NCI-H1417 (cell line): ENCODE measurements around the gene CRNN.

ENCODE experiments used
- DNase-seq, 3 experiments: peaks; one replicate each; lab custom pipeline; 2025; lab: John Stamatoyannopoulos, UW

The CRNN gene

GRCh38 chr1:152413909-152414308, at the start of gene CRNN:
TSS of gene CRNN (minus strand) at chr1:152414263. CDS start at chr1:152412233, 2,030 bp downstream.
- DNase-seq = no peak

- DNase-seq = no peak
Observed at GRCh38 chr1:152462636-152463035, 48.6 kb upstream of the CRNN start.

GRCh38 chr1:152461544-152461943, 47.5 kb upstream of the CRNN start:
- DNase-seq = peak; percentile 37 to 71 (median 54)

GRCh38 chr1:152460529-152460899, 46.5 kb upstream of the CRNN start:
- DNase-seq = no peak

- peak; percentile 39 to 67 (median 64) for DNase-seq
Observed at GRCh38 chr1:152459596-152460528, 45.8 kb upstream of the CRNN start.

GRCh38 chr1:152458384-152459185, 44.5 kb upstream of the CRNN start:
- DNase-seq = peak; percentile 70 to 86 (median 81)

- no peak for DNase-seq
Observed at GRCh38 chr1:152457561-152457960, 43.5 kb upstream of the CRNN start.

- no peak for DNase-seq
Observed at GRCh38 chr1:152457071-152457470, 43.0 kb upstream of the CRNN start.

- DNase-seq = no peak
Observed at GRCh38 chr1:152451254-152451653, 37.2 kb upstream of the CRNN start.

GRCh38 chr1:152449661-152450060, 35.6 kb upstream of the CRNN start:
- no peak for DNase-seq

GRCh38 chr1:152448496-152448895, 34.4 kb upstream of the CRNN start:
- DNase-seq = no peak

GRCh38 chr1:152448095-152448494, 34.0 kb upstream of the CRNN start:
- no peak for DNase-seq

- DNase-seq = no peak
Observed at GRCh38 chr1:152447484-152447883, 33.4 kb upstream of the CRNN start.

- no peak for DNase-seq
Observed at GRCh38 chr1:152444045-152444444, 30.0 kb upstream of the CRNN start.

GRCh38 chr1:152442765-152443164, 28.7 kb upstream of the CRNN start:
- no peak for DNase-seq

GRCh38 chr1:152442301-152442700, 28.2 kb upstream of the CRNN start:
- DNase-seq = no peak

GRCh38 chr1:152441756-152442155, 27.7 kb upstream of the CRNN start:
- DNase-seq = no peak

GRCh38 chr1:152440635-152441471, 26.8 kb upstream of the CRNN start:
- DNase-seq = peak; percentile 57 to 79 (median 75)

GRCh38 chr1:152436593-152437496, 22.8 kb upstream of the CRNN start:
- DNase-seq = no peak

GRCh38 chr1:152427458-152427857, 13.4 kb upstream of the CRNN start:
- DNase-seq = no peak

GRCh38 chr1:152426731-152427130, 12.7 kb upstream of the CRNN start:
- no peak for DNase-seq
